SK-N-SH (cell line): Measurements from ENCODE around the gene EIF2AK2. TPM values are rescaled to one million over a fixed set of nuclear protein-coding genes. Genes with fewer than 3 reads are reported as not detected.

Experiments
- CTCF ChIA-PET: fragments of 300-600, 350-600 bp; formaldehyde crosslinking; extraction: SDS; loops from one replicate; lab custom pipeline; 2021; lab: Yijun Ruan, JAX
- POLR2A ChIA-PET: fragments of 350-600 bp; sonication (Branson Sonifier 250); formaldehyde crosslinking; extraction: SDS; loops from one replicate; lab custom pipeline; 2020; ENCODE audit warnings: antibody characterized with exemption, inconsistent platforms; lab: Yijun Ruan, JAX
- DNase-seq: peaks from one replicate; pipeline ENCODE4 v3.0.0; 2012
- H2AFZ ChIP-seq: fragments of 200-600 bp; sonication (generic); 2 replicates; pipeline ENCODE4 v1.8.1; 2016; ENCODE audit warnings: antibody characterized with exemption, mild to moderate bottlenecking, low read depth
- H3F3A ChIP-seq: fragments of 200-600 bp; sonication (generic); replicated peaks from 2 replicates; pipeline ENCODE3; 2016; ENCODE audit warnings: antibody characterized with exemption, mild to moderate bottlenecking; ENCODE audit not compliant: insufficient read depth
- H3K27ac ChIP-seq, 2 experiments: fragments of 200-500 bp in 1 of 2; fragments of 200-600 bp in 1 of 2; sonication (Bioruptor generic) in 1 of 2; sonication (generic), shearing (Covaris generic) in 1 of 2; 2 replicates each; pipeline versions ENCODE4 v1.5.1 to v1.6.1; 2014 to 2016; ENCODE audit warnings: low read depth in 2 of 2, inconsistent platforms in 1 of 2, low read length in 1 of 2, mild to moderate bottlenecking in 1 of 2, mixed read lengths in 1 of 2
- H3K27me3 ChIP-seq: fragments of 200-600 bp; sonication (generic), shearing (Covaris generic); 2 replicates; pipeline ENCODE4 v1.6.1; 2016; ENCODE audit warnings: mixed run types; ENCODE audit not compliant: insufficient read depth
- H3K36me3 ChIP-seq, 2 experiments: fragments of 200-500 bp in 1 of 2; fragments of 200-600 bp in 1 of 2; sonication (Bioruptor generic) in 1 of 2; sonication (generic) in 1 of 2; replicated peaks in 1 of 2; 2 replicates each; pipeline versions ENCODE3 to v1.5.1; 2014 to 2016; ENCODE audit warnings: low read length in 1 of 2, mild to moderate bottlenecking in 1 of 2; ENCODE audit not compliant: insufficient read depth in 2 of 2, control insufficient read depth in 1 of 2
- H3K4me1 ChIP-seq, 2 experiments: fragments of 200-500 bp in 1 of 2; fragments of 200-600 bp in 1 of 2; sonication (Bioruptor generic) in 1 of 2; sonication (generic), shearing (Covaris generic) in 1 of 2; 2 replicates each; pipeline versions ENCODE4 v1.5.1 to v1.6.1; 2014 to 2016; ENCODE audit warnings: low read depth in 1 of 2, low read length in 1 of 2, mixed run types in 1 of 2; ENCODE audit not compliant: insufficient read depth in 2 of 2, control insufficient read depth in 1 of 2
- H3K4me2 ChIP-seq: fragments of 200-600 bp; sonication (generic), shearing (Covaris generic); 2 replicates; pipeline ENCODE4 v1.6.1; 2017; ENCODE audit warnings: mixed run types
- H3K4me3 ChIP-seq, 2 experiments: fragments of 200-500 bp in 1 of 2; fragments of 200-600 bp in 1 of 2; sonication (Bioruptor generic) in 1 of 2; sonication (generic), shearing (Covaris generic) in 1 of 2; 2 replicates each; pipeline versions ENCODE4 v1.5.1 to v1.8.1; 2014 to 2016; ENCODE audit warnings: low read depth in 2 of 2, inconsistent platforms in 1 of 2, low read length in 1 of 2, mild to moderate bottlenecking in 1 of 2, mixed read lengths in 1 of 2, moderate library complexity in 1 of 2
- H3K79me2 ChIP-seq: fragments of 200-600 bp; sonication (generic); 2 replicates; pipeline ENCODE4 v1.8.1; 2017; ENCODE audit warnings: mild to moderate bottlenecking; ENCODE audit not compliant: insufficient read depth
- H3K9ac ChIP-seq: fragments of 200-600 bp; sonication (generic); 2 replicates; pipeline ENCODE4 v1.6.1; 2017; ENCODE audit warnings: mixed run types
- H3K9me2 ChIP-seq: fragments of 200-600 bp; sonication (generic); 2 replicates; pipeline ENCODE4 v1.6.1; 2017; ENCODE audit warnings: mixed run types
- H3K9me3 ChIP-seq: fragments of 200-600 bp; sonication (generic); 2 replicates; pipeline ENCODE4 v1.6.1; 2017; ENCODE audit warnings: mixed run types, mild to moderate bottlenecking, moderate library complexity
- H4K20me1 ChIP-seq: fragments of 200-600 bp; sonication (generic); 2 replicates; pipeline ENCODE4 v1.6.1; 2017; ENCODE audit warnings: mild to moderate bottlenecking, mixed run types; ENCODE audit not compliant: insufficient read depth
- CHD2 ChIP-seq: fragments of 150-350 bp; IDR thresholded peaks from 2 replicates; pipeline ENCODE4 v1.6.1; 2018; ENCODE audit warnings: low read length; ENCODE audit not compliant: partially characterized antibody
- ELF1 ChIP-seq: IDR thresholded peaks from 2 replicates; pipeline ENCODE4 v1.4.0; 2012
- EP300 ChIP-seq, 2 experiments: IDR thresholded peaks; 2 replicates each; pipeline versions ENCODE4 v1.4.0 to v1.6.1; 2012; ENCODE audit warnings: borderline replicate concordance in 1 of 2, low read depth in 1 of 2, low read length in 1 of 2
- FOXM1 ChIP-seq: IDR thresholded peaks from 2 replicates; pipeline ENCODE4 v1.4.0; 2012; ENCODE audit warnings: low read depth, mild to moderate bottlenecking
- MXI1 ChIP-seq: IDR thresholded peaks from 2 replicates; pipeline ENCODE4 v1.6.1; 2012; ENCODE audit warnings: mild to moderate bottlenecking, low read depth, low read length, improper control_type of control experiment
- NFIC ChIP-seq: IDR thresholded peaks from 2 replicates; pipeline ENCODE4 v1.4.0; 2012; ENCODE audit warnings: borderline replicate concordance
- NRF1 ChIP-seq: IDR thresholded peaks from 2 replicates; pipeline ENCODE4 v1.6.1; 2012; ENCODE audit warnings: low read depth, mild to moderate bottlenecking, low read length
- POLR2AphosphoS5 ChIP-seq: IDR thresholded peaks from 2 replicates; pipeline ENCODE4 v1.6.1; 2012; ENCODE audit warnings: low read depth, low read length
- RCOR1 ChIP-seq: fragments of 150-350 bp; IDR thresholded peaks from 2 replicates; pipeline ENCODE4 v1.6.1; 2017; ENCODE audit warnings: antibody characterized with exemption, low read length
- SIN3A ChIP-seq: IDR thresholded peaks from 2 replicates; pipeline ENCODE4 v1.6.1; 2012; ENCODE audit warnings: low read depth, mild to moderate bottlenecking, low read length, moderate library complexity, borderline replicate concordance
- SMC3 ChIP-seq: IDR thresholded peaks from 2 replicates; pipeline ENCODE4 v1.6.1; 2012; ENCODE audit warnings: low read depth, low read length, improper control_type of control experiment
- TAF1 ChIP-seq: IDR thresholded peaks from 2 replicates; pipeline ENCODE4 v1.6.1; 2012; ENCODE audit warnings: low read depth, mild to moderate bottlenecking, low read length, moderate library complexity, borderline replicate concordance
- TEAD4 ChIP-seq: IDR thresholded peaks from 2 replicates; pipeline ENCODE4 v1.4.0; 2012; ENCODE audit warnings: mild to moderate bottlenecking, borderline replicate concordance; ENCODE audit not compliant: insufficient read depth
- YY1 ChIP-seq: IDR thresholded peaks from 2 replicates; pipeline ENCODE4 v1.4.0; 2012; ENCODE audit warnings: low read depth, mild to moderate bottlenecking
- WGBS: methylation state at CpG from one replicate; pipeline ENCODE4 v1.1.6; 2017; ENCODE audit warnings: low lambda C conversion rate; 5-methylcytosine and 5-hydroxymethylcytosine counted together
- polyA plus RNA-seq, 3 experiments: library from polyadenylated mRNA; depleted of rRNA; stranded (reverse); fragments of >200 nt; gene quantifications; 2 replicates each; pipeline ENCODE4 v1.2.3, GENCODE V29; 2012
- TF ChIP-seq, protein P1 (sequence below): IDR thresholded peaks from 2 replicates; pipeline ENCODE4 v1.4.0; 2012; ENCODE audit warnings: low read depth
- TF ChIP-seq, protein P2 (sequence below): IDR thresholded peaks from 2 replicates; pipeline ENCODE4 v1.4.0; 2012; ENCODE audit warnings: low read depth, borderline replicate concordance
- TF ChIP-seq, protein P3 (sequence below): IDR thresholded peaks from 2 replicates; pipeline ENCODE4 v1.4.0; 2012; ENCODE audit warnings: low read depth, borderline replicate concordance

Gene EIF2AK2
- polyA plus RNA-seq (2012; rRNA removed): 9.0 and 9.4 TPM in 2 replicates
- 11.2 and 12.1 TPM in 2 replicates for polyA plus RNA-seq (2012; cell fraction: cytosol; rRNA removed)
- 6.1 and 9.9 TPM in 2 replicates for polyA plus RNA-seq (2012; cell fraction: nucleus; rRNA removed)

- TF ChIP-seq RCOR1: peak; percentile 47; the same call in 1 of the 2 replicates
- TF ChIP-seq, protein P1, sequence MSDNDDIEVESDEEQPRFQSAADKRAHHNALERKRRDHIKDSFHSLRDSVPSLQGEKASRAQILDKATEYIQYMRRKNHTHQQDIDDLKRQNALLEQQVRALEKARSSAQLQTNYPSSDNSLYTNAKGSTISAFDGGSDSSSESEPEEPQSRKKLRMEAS: peak; percentile 81
- no peak for TF ChIP-seq FOXM1
- TF ChIP-seq NRF1: 0 out of 2 replicates have a peak, but pooled peaks have one; percentile 30
- TF ChIP-seq, protein P2, sequence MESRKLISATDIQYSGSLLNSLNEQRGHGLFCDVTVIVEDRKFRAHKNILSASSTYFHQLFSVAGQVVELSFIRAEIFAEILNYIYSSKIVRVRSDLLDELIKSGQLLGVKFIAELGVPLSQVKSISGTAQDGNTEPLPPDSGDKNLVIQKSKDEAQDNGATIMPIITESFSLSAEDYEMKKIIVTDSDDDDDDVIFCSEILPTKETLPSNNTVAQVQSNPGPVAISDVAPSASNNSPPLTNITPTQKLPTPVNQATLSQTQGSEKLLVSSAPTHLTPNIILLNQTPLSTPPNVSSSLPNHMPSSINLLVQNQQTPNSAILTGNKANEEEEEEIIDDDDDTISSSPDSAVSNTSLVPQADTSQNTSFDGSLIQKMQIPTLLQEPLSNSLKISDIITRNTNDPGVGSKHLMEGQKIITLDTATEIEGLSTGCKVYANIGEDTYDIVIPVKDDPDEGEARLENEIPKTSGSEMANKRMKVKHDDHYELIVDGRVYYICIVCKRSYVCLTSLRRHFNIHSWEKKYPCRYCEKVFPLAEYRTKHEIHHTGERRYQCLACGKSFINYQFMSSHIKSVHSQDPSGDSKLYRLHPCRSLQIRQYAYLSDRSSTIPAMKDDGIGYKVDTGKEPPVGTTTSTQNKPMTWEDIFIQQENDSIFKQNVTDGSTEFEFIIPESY: peak; percentile 95
- TF ChIP-seq, protein P3, sequence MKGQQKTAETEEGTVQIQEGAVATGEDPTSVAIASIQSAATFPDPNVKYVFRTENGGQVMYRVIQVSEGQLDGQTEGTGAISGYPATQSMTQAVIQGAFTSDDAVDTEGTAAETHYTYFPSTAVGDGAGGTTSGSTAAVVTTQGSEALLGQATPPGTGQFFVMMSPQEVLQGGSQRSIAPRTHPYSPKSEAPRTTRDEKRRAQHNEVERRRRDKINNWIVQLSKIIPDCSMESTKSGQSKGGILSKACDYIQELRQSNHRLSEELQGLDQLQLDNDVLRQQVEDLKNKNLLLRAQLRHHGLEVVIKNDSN: no peak
- TF ChIP-seq NFIC: peak; percentile 18; the same call in 1 of the 2 replicates
- TF ChIP-seq TEAD4: no peak
- peak in 1 of 2 experiments; percentile 55; a peak in 1 of 4 replicates for TF ChIP-seq EP300 (IDR thresholded peaks at IDR 0.05; ENCODE audit: borderline replicate concordance in 1 of 2, low read depth in 1 of 2, low read length in 1 of 2)
- TF ChIP-seq CHD2: peak; percentile 98
- TF ChIP-seq SIN3A: peak; percentile 64; the same call in 1 of the 2 replicates
- no peak for TF ChIP-seq SMC3
- TF ChIP-seq ELF1: no peak
- no peak for TF ChIP-seq YY1
- TF ChIP-seq TAF1: 0 out of 2 replicates have a peak, but pooled peaks have one; percentile 59
- TF ChIP-seq MXI1: peak; percentile 89
- peak; percentile 15; the same call in 1 of the 2 replicates for TF ChIP-seq POLR2AphosphoS5
- POLR2A ChIA-PET: interaction anchor here (1.0 to 2.0 kb wide), 4 partner anchors 11 to 168 kb away, joined by 3 to 5 read pairs (median 4); partner anchors contain the start of genes CEBPZOS and PRKD3
- WGBS: 27% methylated on average over 35 of the region's 55 CpGs
- no peaks in the 10 kb centered on the region for H3K9me2 ChIP-seq
- peak within 1 kb of the TSS; percentile 74 to 77 for H3K27ac ChIP-seq
- H3K9me3 ChIP-seq: no peaks in the 10 kb centered on the region
- H2AFZ ChIP-seq: peak within 1 kb of the TSS; percentile 89
- H3K79me2 ChIP-seq: peaks cover 46% of the 10 kb centered on the region
- H3K36me3 ChIP-seq: peaks cover 0 to 9% of the 10 kb centered on the region in 2 experiments
- CTCF ChIA-PET: interaction anchor here (0.8 to 5.3 kb wide), 6 partner anchors 11 to 723 kb away, joined by 3 to 57 read pairs (median 4); no protein-coding TSS in a partner anchor
- H3K4me1 ChIP-seq: peaks cover 10 to 15% of the 10 kb centered on the region in 2 experiments; a peak in 3 of 4 replicates
- H4K20me1 ChIP-seq: no peaks in the 10 kb centered on the region
- peak within 1 kb of the TSS; percentile 87 for H3K9ac ChIP-seq
- no peaks in the 10 kb centered on the region for H3F3A ChIP-seq
- H3K27me3 ChIP-seq: no peaks in the 10 kb centered on the region
- H3K4me2 ChIP-seq: peak within 1 kb of the TSS; percentile 86
- peak within 1 kb of the TSS; percentile 68 for H3K4me3 ChIP-seq
- peak; percentile 100 for DNase-seq
Measured at GRCh38 chr2:37156857-37157714, at the start of gene EIF2AK2. Gene EIF2AK2, minus strand, starts transcription at chr2:37156980. Its CDS starts 9,174 bp downstream, at chr2:37147806.
